Pons (tissue), 1 donor: ENCODE results near the gene CAPN1.
A peak's percentile ranks its signal among the peaks of the same experiment; 100 is the strongest.
"Not testable (repeated sequence)": the region's sequence is repeated elsewhere in the genome, so short reads cannot be mapped to it uniquely, and the experiment has no call there.

Experiments
- DNase-seq: peaks from one replicate; pipeline ENCODE4 v3.0.0-alpha.2; 2016; ENCODE audit warnings: low spot score

CAPN1 gene

GRCh38 chr11:65217441-65218423, 36.0 kb downstream of the CAPN1 start:
- DNase-seq = no peak

- no peak for DNase-seq
Measured at GRCh38 chr11:65218446-65218845, 36.7 kb downstream of the CAPN1 start.

GRCh38 chr11:65219930-65220213, 38.1 kb downstream of the CAPN1 start:
- no peak for DNase-seq

- DNase-seq = no peak
Measured at GRCh38 chr11:65221026-65221425, 39.3 kb downstream of the CAPN1 start.

GRCh38 chr11:65223011-65223410, 41.3 kb downstream of the CAPN1 start:
- no peak for DNase-seq

- DNase-seq = no peak
Measured at GRCh38 chr11:65224930-65225278, 43.2 kb downstream of the CAPN1 start.

- peak; percentile 9 for DNase-seq
Measured at GRCh38 chr11:65225279-65226102, 43.8 kb downstream of the CAPN1 start.

GRCh38 chr11:65226103-65226442, 44.3 kb downstream of the CAPN1 start:
- no peak for DNase-seq

- DNase-seq = no peak
Measured at GRCh38 chr11:65227879-65228278, 46.2 kb downstream of the CAPN1 start.

- no peak for DNase-seq
Measured at GRCh38 chr11:65236194-65237059, 54.7 kb downstream of the CAPN1 start.

GRCh38 chr11:65238302-65238701, 56.6 kb downstream of the CAPN1 start:
- not testable (repeated sequence) for DNase-seq

- no peak for DNase-seq
Measured at GRCh38 chr11:65241134-65241533, 59.4 kb downstream of the CAPN1 start.

- no peak for DNase-seq
Measured at GRCh38 chr11:65241692-65242091, 60.0 kb downstream of the CAPN1 start.

GRCh38 chr11:65242389-65242788, 60.7 kb downstream of the CAPN1 start:
- DNase-seq = no peak

GRCh38 chr11:65243797-65244196, 62.1 kb downstream of the CAPN1 start:
- DNase-seq = no peak

- not testable (repeated sequence) for DNase-seq
Measured at GRCh38 chr11:65245046-65245445, 63.3 kb downstream of the CAPN1 start.

- DNase-seq = no peak
Measured at GRCh38 chr11:65246506-65246905, 64.8 kb downstream of the CAPN1 start.

- not testable (repeated sequence) for DNase-seq
Measured at GRCh38 chr11:65248184-65248710, 66.5 kb downstream of the CAPN1 start.

- DNase-seq = no peak
Measured at GRCh38 chr11:65251476-65251875, 69.7 kb downstream of the CAPN1 start.

GRCh38 chr11:65254724-65255123, 73.0 kb downstream of the CAPN1 start:
- DNase-seq = no peak

- DNase-seq = no peak
Measured at GRCh38 chr11:65258988-65259387, 77.3 kb downstream of the CAPN1 start.

GRCh38 chr11:65260302-65260701, 78.6 kb downstream of the CAPN1 start:
- no peak for DNase-seq
